Glomerular endothelial cell (primary cell): ENCODE results near the gene FOXJ3. TPM values are rescaled to one million over a fixed set of nuclear protein-coding genes. Genes with fewer than 3 reads are reported as not detected.
A peak's percentile ranks its signal among the peaks of the same experiment; 100 is the strongest.
"Not testable (repeated sequence)": the region's sequence is repeated elsewhere in the genome, so short reads cannot be mapped to it uniquely, and the experiment has no call there.

ENCODE experiments used
- DNase-seq: peaks from one replicate; pipeline ENCODE4 v3.0.0-alpha.2; 2011; ENCODE audit warnings: low read depth, low spot score; ENCODE audit errors: extremely low read depth
- total RNA-seq: library from RNA; depleted of rRNA; stranded (reverse); fragments of >200 nt; gene quantifications from 2 replicates; pipeline ENCODE4 v1.2.3, GENCODE V29; 2015

The FOXJ3 gene
- total RNA-seq, 1 donor from 2014 or later: 36.9 TPM

- no peak for DNase-seq
Observed at GRCh38 chr1:42259059-42259738, 75.8 kb downstream of the FOXJ3 start.

GRCh38 chr1:42258218-42258617, 76.8 kb downstream of the FOXJ3 start:
- DNase-seq: no peak

- no peak for DNase-seq
Observed at GRCh38 chr1:42251042-42251441, 84.0 kb downstream of the FOXJ3 start.

- no peak for DNase-seq
Observed at GRCh38 chr1:42250164-42250563, 84.9 kb downstream of the FOXJ3 start.

GRCh38 chr1:42240966-42241755, 93.9 kb downstream of the FOXJ3 start:
- DNase-seq: peak; percentile 84

- no peak for DNase-seq
Observed at GRCh38 chr1:42239555-42239954, 95.5 kb downstream of the FOXJ3 start.

GRCh38 chr1:42239041-42239440, 96.0 kb downstream of the FOXJ3 start:
- no peak for DNase-seq

- no peak for DNase-seq
Observed at GRCh38 chr1:42231253-42231652, 103.8 kb downstream of the FOXJ3 start.

- DNase-seq: no peak
Observed at GRCh38 chr1:42228938-42229337, 106.1 kb downstream of the FOXJ3 start.

- no peak for DNase-seq
Observed at GRCh38 chr1:42223036-42223435, 112.0 kb downstream of the FOXJ3 start.

- no peak for DNase-seq
Observed at GRCh38 chr1:42221952-42222606, 113.0 kb downstream of the FOXJ3 start.

- DNase-seq: no peak
Observed at GRCh38 chr1:42221456-42221855, 113.6 kb downstream of the FOXJ3 start.

GRCh38 chr1:42219627-42220026, 115.4 kb downstream of the FOXJ3 start:
- DNase-seq: no peak

GRCh38 chr1:42214447-42214871, 120.6 kb downstream of the FOXJ3 start:
- DNase-seq: peak; percentile 37

GRCh38 chr1:42211224-42211623, 123.8 kb downstream of the FOXJ3 start:
- no peak for DNase-seq

- DNase-seq: no peak
Observed at GRCh38 chr1:42210421-42211133, 124.5 kb downstream of the FOXJ3 start.

- DNase-seq: no peak
Observed at GRCh38 chr1:42209526-42210251, 125.3 kb downstream of the FOXJ3 start.

- DNase-seq: not testable (repeated sequence)
Observed at GRCh38 chr1:42206930-42207329, 128.1 kb downstream of the FOXJ3 start.

GRCh38 chr1:42206164-42206563, 128.9 kb downstream of the FOXJ3 start:
- DNase-seq: no peak

GRCh38 chr1:42201986-42202385, 133.0 kb downstream of the FOXJ3 start:
- no peak for DNase-seq
